HG03354 (cell line): ENCODE data around the gene VAV1.

Source experiments
- ATAC-seq: cut with Tn5 transposase; IDR thresholded peaks from one replicate; pipeline ENCODE4 v1.9.1; 2021; ENCODE audit warnings: mild to moderate bottlenecking; ENCODE audit not compliant: unreplicated experiment, poor library complexity, severe bottlenecking

VAV1 gene

GRCh38 chr19:6873708-6874431, 101.4 kb downstream of the VAV1 start:
- ATAC-seq: no peak

- no peak for ATAC-seq
Measured at GRCh38 chr19:6875218-6875617, 102.7 kb downstream of the VAV1 start.

GRCh38 chr19:6876748-6877147, 104.2 kb downstream of the VAV1 start:
- no peak for ATAC-seq

GRCh38 chr19:6877766-6878165, 105.3 kb downstream of the VAV1 start:
- no peak for ATAC-seq

- ATAC-seq: no peak
Measured at GRCh38 chr19:6886277-6886897, 113.9 kb downstream of the VAV1 start.

- no peak for ATAC-seq
Measured at GRCh38 chr19:6887316-6887715, 114.8 kb downstream of the VAV1 start, which contains the start of gene ADGRE1. TSS of gene ADGRE1 (plus strand) at chr19:6887579. CDS start at chr19:6887609, 30 bp downstream.

- ATAC-seq: no peak
Measured at GRCh38 chr19:6888967-6889366, 116.5 kb downstream of the VAV1 start.

GRCh38 chr19:6890401-6890913, 117.9 kb downstream of the VAV1 start:
- no peak for ATAC-seq

GRCh38 chr19:6890938-6891337, 118.4 kb downstream of the VAV1 start:
- no peak for ATAC-seq

GRCh38 chr19:6891761-6892385, 119.4 kb downstream of the VAV1 start:
- no peak for ATAC-seq

GRCh38 chr19:6894313-6894712, 121.8 kb downstream of the VAV1 start:
- ATAC-seq: no peak

- no peak for ATAC-seq
Measured at GRCh38 chr19:6903446-6903845, 130.9 kb downstream of the VAV1 start.

- no peak for ATAC-seq
Measured at GRCh38 chr19:6906559-6907060, 134.1 kb downstream of the VAV1 start.
